KOPT-K1 (cell line): ENCODE measurements around the gene SVOP.
"Not testable (repeated sequence)": the region's sequence is repeated elsewhere in the genome, so short reads cannot be mapped to it uniquely, and the experiment has no call there.

Source experiments
- H3K27ac ChIP-seq: fragments of 200-600 bp; sonication (generic); 2 replicates; pipeline ENCODE4 v1.5.1; 2016; ENCODE audit warnings: antibody characterized with exemption, mild to moderate bottlenecking, low read depth, low read length; ENCODE audit not compliant: poor library complexity, severe bottlenecking
- H3K36me3 ChIP-seq: fragments of 200-600 bp; sonication (generic); 2 replicates; pipeline ENCODE4 v1.5.1; 2017; ENCODE audit warnings: antibody characterized with exemption, mild to moderate bottlenecking, low read length, moderate library complexity; ENCODE audit not compliant: insufficient read depth
- H3K9me3 ChIP-seq: fragments of 200-600 bp; sonication (generic); 2 replicates; pipeline ENCODE4 v1.5.1; 2017; ENCODE audit warnings: antibody characterized with exemption, low read length, mild to moderate bottlenecking; ENCODE audit not compliant: insufficient read depth, poor library complexity, severe bottlenecking

The SVOP gene

GRCh38 chr12:109004017-109004416, 16.9 kb downstream of the SVOP start:
- no peaks in the 10 kb centered on the region for H3K36me3 ChIP-seq
- no peaks in the 10 kb centered on the region for H3K9me3 ChIP-seq
- H3K27ac ChIP-seq: no peak overlapping the region

- Histone ChIP-seq H3K27ac (no peak overlapping the region), H3K9me3 (no peaks in the 10 kb centered on the region), H3K36me3 (no peaks in the 10 kb centered on the region)
Observed at GRCh38 chr12:108996320-108996719, 24.5 kb downstream of the SVOP start.

GRCh38 chr12:108995370-108995992, 25.4 kb downstream of the SVOP start:
- H3K27ac ChIP-seq: no peak overlapping the region
- no peaks in the 10 kb centered on the region for H3K9me3 ChIP-seq

GRCh38 chr12:108990103-108990502, 30.8 kb downstream of the SVOP start:
- not testable (repeated sequence) for H3K27ac ChIP-seq, H3K9me3 ChIP-seq, H3K36me3 ChIP-seq

More at GRCh38 chr12:108995370-108995992, 25.4 kb downstream of the SVOP start:
- H3K36me3 ChIP-seq: no peaks in the 10 kb centered on the region

GRCh38 chr12:108989376-108989775, 31.5 kb downstream of the SVOP start:
- H3K9me3 ChIP-seq: no peaks in the 10 kb centered on the region
- H3K27ac ChIP-seq: no peak overlapping the region
- no peaks in the 10 kb centered on the region for H3K36me3 ChIP-seq

GRCh38 chr12:108985750-108986149, 35.1 kb downstream of the SVOP start:
- H3K36me3 ChIP-seq: no peaks in the 10 kb centered on the region
- H3K9me3 ChIP-seq: no peaks in the 10 kb centered on the region
- H3K27ac ChIP-seq: no peak overlapping the region

DNA sequence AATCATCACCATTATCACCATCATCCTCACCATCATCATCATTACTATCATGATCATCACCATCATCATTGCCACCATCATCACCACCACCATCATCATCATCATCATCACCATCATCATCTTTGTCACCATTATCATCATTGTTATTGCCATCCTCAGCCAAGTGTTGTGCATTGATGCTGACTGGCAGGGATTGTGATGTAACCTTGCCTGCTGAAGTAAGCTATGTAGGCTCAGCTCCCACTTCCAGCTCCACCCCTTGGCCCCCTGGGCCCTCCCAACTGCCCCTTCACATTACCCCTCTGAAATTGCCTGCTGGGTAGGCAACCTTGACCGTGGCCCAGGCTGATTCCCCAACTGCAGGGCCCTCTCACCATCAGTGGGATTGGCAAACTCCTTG, 37.6 kb downstream of the SVOP start:
- Histone ChIP-seq H3K9me3 (no peaks in the 10 kb centered on the region), H3K36me3 (no peaks in the 10 kb centered on the region), H3K27ac (no peak overlapping the region)

DNA sequence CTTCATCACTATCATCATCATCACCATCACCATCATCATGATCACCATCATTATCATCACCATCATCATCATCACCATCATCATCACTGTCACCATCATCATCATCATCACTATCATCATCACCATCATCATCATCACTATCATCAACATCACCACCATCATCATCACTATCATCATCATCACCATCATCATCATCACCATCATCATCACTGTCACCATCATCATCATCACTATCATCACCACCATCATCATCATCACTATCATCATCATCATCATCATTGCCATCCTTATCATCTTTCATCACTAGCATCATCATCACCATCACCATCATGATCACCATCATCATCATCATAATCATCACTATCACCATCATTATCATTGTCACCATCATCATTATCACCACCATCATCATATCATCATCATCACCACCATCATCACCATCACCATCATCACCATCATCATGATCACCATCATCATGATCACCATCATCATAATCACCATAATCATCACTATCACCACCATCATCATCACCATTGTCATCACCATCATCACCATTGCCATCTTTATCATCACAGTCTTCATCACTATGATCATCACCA, 38.1 kb downstream of the SVOP start:
- no peaks in the 10 kb centered on the region for H3K36me3 ChIP-seq

DNA sequence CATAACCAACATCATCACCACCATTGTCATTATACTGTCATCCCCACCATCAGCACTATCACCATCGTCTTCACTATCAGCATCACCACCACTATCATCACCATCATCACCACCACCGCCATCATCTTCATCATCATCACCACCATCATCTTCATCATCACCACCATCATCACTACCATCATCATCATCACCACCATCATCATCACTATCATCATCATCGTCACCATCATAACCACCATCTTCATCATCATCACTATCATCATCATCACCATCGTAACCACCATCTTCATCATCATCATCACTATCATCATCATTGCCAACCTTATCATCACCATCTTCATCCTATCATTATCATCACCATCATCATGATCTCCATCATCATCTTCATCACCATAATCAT, 39.0 kb downstream of the SVOP start:
- no peaks in the 10 kb centered on the region for H3K9me3 ChIP-seq
- no peak overlapping the region for H3K27ac ChIP-seq
- H3K36me3 ChIP-seq: no peaks in the 10 kb centered on the region

More for the DNA sequence above, 38.1 kb downstream of the SVOP start:
- Histone ChIP-seq H3K9me3 (no peaks in the 10 kb centered on the region), H3K27ac (no peak overlapping the region)

DNA sequence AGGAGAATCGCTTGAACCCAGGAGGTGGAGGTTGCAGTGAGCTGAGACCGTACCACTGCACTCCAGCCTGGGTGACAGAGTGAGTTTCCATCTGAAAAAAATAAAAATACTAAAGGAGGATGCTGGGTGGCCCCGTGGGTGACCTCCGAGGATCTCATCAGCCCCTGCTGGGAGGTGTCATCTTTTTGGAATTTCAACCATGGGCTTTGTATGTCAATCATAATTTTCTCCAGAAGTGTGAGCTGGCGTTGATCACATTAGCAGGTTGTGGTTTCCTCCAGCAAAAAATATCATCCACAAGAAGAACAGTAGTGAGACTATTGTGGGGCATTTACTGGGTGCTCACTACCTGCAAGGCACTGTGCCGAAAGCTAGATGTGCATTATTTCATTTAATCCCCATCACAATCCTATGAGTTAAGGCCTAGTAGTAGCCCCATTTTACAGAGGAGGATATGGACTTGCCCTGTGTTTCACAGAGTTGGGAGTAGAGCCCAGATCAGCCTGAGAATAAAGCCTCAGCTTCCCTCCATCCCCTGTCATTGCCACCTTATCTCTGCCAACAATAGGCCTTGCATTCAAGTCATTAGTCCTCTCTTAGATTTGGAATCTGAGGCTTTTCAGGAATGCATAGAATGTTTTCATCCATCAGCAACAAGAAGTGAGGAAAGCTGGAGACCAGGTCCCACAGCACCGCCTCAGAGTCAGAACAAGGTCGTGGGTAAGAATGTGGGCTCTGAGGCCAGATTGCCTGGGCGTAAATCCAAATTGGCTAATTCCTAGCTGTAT, 39.8 kb downstream of the SVOP start:
- Histone ChIP-seq H3K36me3 (no peaks in the 10 kb centered on the region), H3K9me3 (no peaks in the 10 kb centered on the region), H3K27ac (no peak overlapping the region)

DNA sequence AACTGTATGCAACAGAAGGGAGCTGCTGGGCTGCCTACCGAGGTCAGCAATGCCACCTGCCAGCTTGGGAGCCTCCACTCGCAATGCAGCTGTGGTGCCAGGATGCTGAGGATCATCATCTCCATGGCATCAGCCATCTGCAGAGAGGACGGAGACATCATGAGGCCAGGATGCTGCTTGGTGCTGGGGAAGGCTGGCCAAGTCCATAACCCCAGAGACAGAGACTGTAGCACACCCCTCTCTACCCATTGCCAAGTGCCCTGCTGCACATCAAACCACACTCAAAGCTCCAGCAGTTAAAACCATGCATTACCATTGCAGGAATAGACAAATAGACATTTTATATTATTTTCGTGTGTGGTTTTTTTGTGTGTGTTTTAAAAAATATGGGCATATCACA, 43.5 kb downstream of the SVOP start:
- Histone ChIP-seq H3K27ac (no peak overlapping the region), H3K36me3 (no peaks in the 10 kb centered on the region), H3K9me3 (no peaks in the 10 kb centered on the region)

GRCh38 chr12:108975024-108975593, 45.8 kb downstream of the SVOP start:
- Histone ChIP-seq H3K27ac (no peak overlapping the region), H3K9me3 (no peaks in the 10 kb centered on the region), H3K36me3 (no peaks in the 10 kb centered on the region)

GRCh38 chr12:108973629-108974152, 47.2 kb downstream of the SVOP start:
- Histone ChIP-seq H3K27ac (no peak overlapping the region), H3K36me3 (no peaks in the 10 kb centered on the region), H3K9me3 (no peaks in the 10 kb centered on the region)

DNA sequence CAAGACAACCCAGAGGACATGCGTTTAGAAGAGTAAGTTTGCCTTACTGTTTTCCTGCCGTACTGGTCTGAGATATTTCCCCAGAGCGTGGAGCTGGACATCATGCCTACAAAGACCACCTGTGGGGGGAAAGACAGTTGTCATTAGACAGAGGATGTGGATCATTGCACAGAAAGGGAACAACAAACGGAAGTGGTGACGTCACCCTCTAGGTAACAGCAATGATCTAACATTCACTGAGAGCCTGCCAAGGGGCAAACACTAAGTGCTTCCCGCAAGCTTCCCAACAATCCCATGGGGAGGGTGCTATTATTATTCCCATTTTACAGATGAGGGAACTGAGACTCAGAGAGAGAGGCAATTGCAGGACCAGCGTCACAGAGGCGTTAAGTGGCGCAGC, 48.5 kb downstream of the SVOP start:
- Histone ChIP-seq H3K36me3 (no peaks in the 10 kb centered on the region), H3K9me3 (no peaks in the 10 kb centered on the region), H3K27ac (no peak overlapping the region)

GRCh38 chr12:108969622-108970021, 51.2 kb downstream of the SVOP start:
- Histone ChIP-seq H3K27ac (no peak overlapping the region), H3K9me3 (no peaks in the 10 kb centered on the region), H3K36me3 (no peaks in the 10 kb centered on the region)
